Liver (tissue), 9 donors: Measurements from ENCODE around the gene ESRP2. TPM values are rescaled to one million over a fixed set of nuclear protein-coding genes. Genes with fewer than 3 reads are reported as not detected.

Experiments
- DNase-seq: peaks from one replicate; pipeline ENCODE4 v3.0.0-alpha.2; 2017; ENCODE audit warnings: low spot score
- H3K27ac ChIP-seq, 2 donors: one replicate each; pipeline ENCODE4 v1.7.0; 2013; ENCODE audit warnings: inconsistent platforms in 2 of 2, low read length in 2 of 2, control low read depth in 1 of 2, low read depth in 1 of 2, mild to moderate bottlenecking in 1 of 2
- H3K27me3 ChIP-seq, 4 donors: one replicate each; pipeline versions ENCODE4 v1.6.1 to v1.7.0; 2013; ENCODE audit warnings: low read length in 3 of 4, inconsistent platforms in 1 of 4, mild to moderate bottlenecking in 1 of 4, moderate library complexity in 1 of 4; ENCODE audit not compliant: control insufficient read depth in 4 of 4, insufficient read depth in 4 of 4
- H3K36me3 ChIP-seq, 4 donors: one replicate each; pipeline versions ENCODE4 v1.6.1 to v1.7.0; 2013; ENCODE audit warnings: low read length in 3 of 4, mild to moderate bottlenecking in 3 of 4, low read depth in 1 of 4, moderate library complexity in 1 of 4; ENCODE audit not compliant: control insufficient read depth in 4 of 4, insufficient read depth in 3 of 4
- H3K4me1 ChIP-seq, 4 donors: one replicate each; pipeline versions ENCODE4 v1.6.1 to v1.7.0; 2013; ENCODE audit warnings: low read length in 3 of 4, mild to moderate bottlenecking in 3 of 4, moderate library complexity in 1 of 4; ENCODE audit not compliant: control insufficient read depth in 4 of 4, insufficient read depth in 4 of 4
- H3K4me3 ChIP-seq, 3 donors: one replicate each; pipeline versions ENCODE4 v1.6.1 to v1.7.0; 2013; ENCODE audit warnings: low read length in 3 of 3, control low read depth in 1 of 3, low read depth in 1 of 3, mild to moderate bottlenecking in 1 of 3
- H3K9ac ChIP-seq, 2 donors: one replicate each; pipeline ENCODE4 v1.7.0; 2013; ENCODE audit warnings: low read length in 2 of 2, mild to moderate bottlenecking in 2 of 2, moderate library complexity in 2 of 2, control low read depth in 1 of 2, low read depth in 1 of 2
- H3K9me3 ChIP-seq, 4 donors: one replicate each; pipeline versions ENCODE4 v1.6.1 to v1.7.0; 2013; ENCODE audit warnings: low read length in 3 of 4; ENCODE audit not compliant: control insufficient read depth in 4 of 4
- ATF3 ChIP-seq: IDR thresholded peaks from 2 replicates; pipeline ENCODE4 v1.6.1; 2016; ENCODE audit warnings: antibody characterized with exemption
- EGR1 ChIP-seq, 2 donors: IDR thresholded peaks; 2 replicates each; pipeline ENCODE4 v1.6.1; 2016 to 2018; ENCODE audit warnings: antibody characterized with exemption in 2 of 2, low read depth in 2 of 2
- FOXA1 ChIP-seq: IDR thresholded peaks from 2 replicates; pipeline ENCODE4 v1.6.1; 2016; ENCODE audit warnings: antibody characterized with exemption
- FOXA2 ChIP-seq: IDR thresholded peaks from 2 replicates; pipeline ENCODE4 v1.6.1; 2016; ENCODE audit warnings: antibody characterized with exemption
- GABPA ChIP-seq, 2 donors: IDR thresholded peaks in 1 of 2; conservative IDR thresholded peaks in 1 of 2; 2 replicates each; pipeline ENCODE4 v1.6.1; 2016; ENCODE audit warnings: antibody characterized with exemption in 2 of 2, mild to moderate bottlenecking in 1 of 2, moderate library complexity in 1 of 2
- HNF4A ChIP-seq, 2 donors: conservative IDR thresholded peaks; 2 replicates each; pipeline ENCODE4 v1.6.1; 2016; ENCODE audit warnings: antibody characterized with exemption in 2 of 2, mild to moderate bottlenecking in 2 of 2
- HNF4G ChIP-seq: IDR thresholded peaks from 2 replicates; pipeline ENCODE4 v1.6.1; 2016; ENCODE audit warnings: antibody characterized with exemption
- JUND ChIP-seq, 2 donors: IDR thresholded peaks; 2 replicates each; pipeline ENCODE4 v1.6.1; 2016; ENCODE audit warnings: antibody characterized with exemption in 2 of 2
- MAX ChIP-seq: IDR thresholded peaks from 2 replicates; pipeline ENCODE4 v1.6.1; 2016; ENCODE audit warnings: antibody characterized with exemption
- NR2F2 ChIP-seq: IDR thresholded peaks from 2 replicates; pipeline ENCODE4 v1.6.1; 2016; ENCODE audit warnings: antibody characterized with exemption
- RAD21 ChIP-seq, 2 donors: IDR thresholded peaks; 2 replicates each; pipeline ENCODE4 v1.6.1; 2016; ENCODE audit warnings: antibody characterized with exemption in 2 of 2, mild to moderate bottlenecking in 2 of 2
- REST ChIP-seq: IDR thresholded peaks from 2 replicates; pipeline ENCODE4 v1.6.1; 2016; ENCODE audit warnings: antibody characterized with exemption, mild to moderate bottlenecking
- RXRA ChIP-seq, 2 donors: IDR thresholded peaks; 2 replicates each; pipeline ENCODE4 v1.6.1; 2017 to 2018; ENCODE audit warnings: antibody characterized with exemption in 2 of 2, mild to moderate bottlenecking in 1 of 2
- SP1 ChIP-seq: IDR thresholded peaks from 2 replicates; pipeline ENCODE4 v1.6.1; 2018; ENCODE audit warnings: antibody characterized with exemption, mild to moderate bottlenecking
- TAF1 ChIP-seq: conservative IDR thresholded peaks from 2 replicates; pipeline ENCODE4 v1.6.1; 2016; ENCODE audit warnings: antibody characterized with exemption, mild to moderate bottlenecking
- YY1 ChIP-seq: IDR thresholded peaks from 2 replicates; pipeline ENCODE4 v1.6.1; 2016; ENCODE audit warnings: antibody characterized with exemption, mild to moderate bottlenecking
- ZBTB33 ChIP-seq: IDR thresholded peaks from 2 replicates; pipeline ENCODE4 v1.6.1; 2016; ENCODE audit warnings: antibody characterized with exemption
- WGBS: extraction: QIAGEN DNeasy Blood & Tissue Kit; methylation state at CpG from one replicate; pipeline ENCODE4 v1.1.7; 2013; 5-methylcytosine and 5-hydroxymethylcytosine counted together
- polyA plus RNA-seq, 2 donors: library from polyadenylated mRNA; stranded (reverse) in 1 of 2; unstranded in 1 of 2; fragments of 200-250 nt in 1 of 2; fragments of >200 nt in 1 of 2; fragmentation: Nextera tagmentation in 1 of 2; extraction: Ambion mirVana in 1 of 2; gene quantifications; one replicate each; pipeline versions ENCODE4 v1.2.1 to v1.2.3, GENCODE V29; 2013 to 2015
- total RNA-seq, 2 donors: library from RNA; depleted of rRNA; stranded (reverse); fragments of >200 nt; gene quantifications; one replicate each; pipeline ENCODE4 v1.2.3, GENCODE V29; 2014
- donor health status: healthy.
- donor health status: healthy.
- donor health status: healthy.
- donor health status: healthy.
- donor health status: healthy.

ESRP2 gene
- total and polyA plus RNA-seq, 4 donors: 21.0 to 84.8 (median 45.7) TPM

- under 1% methylated on average over 72 of the region's 72 CpGs for WGBS
- H3K27ac ChIP-seq: peak overlapping the region; percentile 76 to 88
- peak; percentile 97 for DNase-seq
- peaks cover 15 to 44% (median 30%) of the 10 kb centered on the region in 4 donors for H3K4me1 ChIP-seq
- TF ChIP-seq NR2F2 (peak; percentile 12), YY1 (peak; percentile 76), FOXA2 (peak; percentile 16), GABPA (IDR thresholded peaks at IDR 0.05 in 1 of 2, conservative IDR thresholded peaks at IDR 0.05 in 1 of 2) (peak; percentile 59 to 88), ZBTB33 (peak; percentile 90), MAX (peak; percentile 91), RXRA (IDR thresholded peaks at IDR 0.05) (peak; percentile 49 to 79), RAD21 (IDR thresholded peaks at IDR 0.05) (peak in 1 of 2 donors; percentile 17), TAF1 (peak; percentile 93), FOXA1 (no peak), HNF4G (no peak), REST (no peak), HNF4A (conservative IDR thresholded peaks at IDR 0.05) (peak in 1 of 2 donors; percentile 60), JUND (IDR thresholded peaks at IDR 0.05) (peak in 1 of 2 donors; percentile 40), EGR1 (IDR thresholded peaks at IDR 0.05; ENCODE audit: low read depth in 2 of 2) (peak; percentile 68 to 87), SP1 (peak; percentile 94)
- peak overlapping the region; percentile 68 to 84 (median 82) for H3K4me3 ChIP-seq
- H3K9ac ChIP-seq: peak overlapping the region; percentile 30 to 80
- H3K9me3 ChIP-seq: no peaks in the 10 kb centered on the region
- H3K27me3 ChIP-seq: no peaks in the 10 kb centered on the region
- peaks cover 0 to 5% (median under 1%) of the 10 kb centered on the region in 4 donors for H3K36me3 ChIP-seq
Measured at GRCh38 chr16:68237243-68238028, 1.5 kb upstream of the ESRP2 start.

GRCh38 chr16:68236826-68237242, 907 bp upstream of the ESRP2 start:
- Histone ChIP-seq H3K9me3 (no peaks in the 10 kb centered on the region), H3K4me1 (peaks cover 15 to 50% (median 33%) of the 10 kb centered on the region in 4 donors), H3K9ac (peak overlapping the region; percentile 30 to 80), H3K4me3 (peak overlapping the region; percentile 62 to 84 (median 82)), H3K27me3 (no peaks in the 10 kb centered on the region), H3K36me3 (peaks cover 3 to 9% (median 5%) of the 10 kb centered on the region in 4 donors), H3K27ac (peak overlapping the region; percentile 76 to 88)
- WGBS: 5% methylated on average over 21 of the region's 21 CpGs
- TF ChIP-seq NR2F2 (no peak), RAD21 (IDR thresholded peaks at IDR 0.05) (no peak), ATF3 (no peak), FOXA1 (peak; percentile 2)
- no peak for DNase-seq
